ENCODE results near the gene ZNF606. TPM values are rescaled to one million over a fixed set of nuclear protein-coding genes. Genes with fewer than 3 reads are reported as not detected.

Gene ZNF606
- polyA plus RNA-seq (2011; rRNA removed) (4.8 and 5.1 TPM in 2 replicates), polyA plus RNA-seq (2017; fragmentation: RNase III; extraction: RNeasy Plus Mini Kit Qiagen cat#74134 plus additional on column Dnase treatment) (4.5 to 5.1 TPM (median 4.5 TPM) in 3 replicates), polyA minus RNA-seq (2011; rRNA and poly(A)+ RNA removed) (4.8 and 8.4 TPM in 2 replicates)
- polyA plus RNA-seq (2012; cell fraction: cytosol; rRNA removed), result 2.7 and 3.2 TPM in 2 replicates
- 6.2 and 8.9 TPM in 2 replicates for polyA plus RNA-seq (2012; cell fraction: nucleus; rRNA removed)

DNA sequence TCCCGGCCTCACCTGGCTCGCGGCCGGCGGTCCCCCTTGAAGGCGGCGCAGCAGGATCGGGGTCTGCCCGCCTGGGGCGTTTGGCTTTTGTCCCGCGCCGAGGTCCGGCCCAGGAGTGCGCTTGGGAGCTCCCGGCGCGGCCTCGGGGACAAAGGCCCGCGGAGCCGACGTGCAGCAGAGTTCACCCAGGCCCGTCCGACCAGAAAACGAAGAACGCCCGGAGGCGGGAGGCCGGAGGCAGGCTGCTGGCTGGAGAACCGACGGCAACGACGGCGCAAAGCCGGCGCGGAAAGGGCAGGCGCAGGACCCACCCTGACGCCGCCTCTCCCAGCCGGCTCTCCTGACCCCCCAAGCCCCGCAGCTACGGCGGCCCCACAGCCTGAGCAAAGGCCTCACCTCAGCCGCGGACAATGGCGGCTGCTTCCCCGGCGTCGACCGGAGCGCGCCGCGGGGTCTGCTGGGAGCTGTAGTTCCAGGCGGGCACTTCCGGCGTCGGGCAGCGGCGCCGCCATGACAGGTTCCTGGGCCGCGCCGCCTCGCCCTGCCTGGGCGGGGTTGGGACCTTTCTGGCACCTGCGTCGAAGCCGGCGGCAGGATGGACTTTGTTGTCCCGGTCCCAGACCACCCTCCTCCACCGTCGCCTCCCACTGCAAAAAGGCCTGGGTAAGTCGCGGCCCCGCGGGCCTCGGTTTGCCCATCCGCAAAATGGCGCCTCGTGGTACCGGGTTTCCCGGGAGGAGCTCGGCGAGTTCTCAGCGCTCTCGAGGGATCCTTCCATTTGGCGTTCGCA is at the start of gene ZNF606:
Gene ZNF606 (minus strand): TSS at position 437 of the 790 bp plus-strand sequence. CDS start 1,501 bp downstream, outside the sequence.
- ChIA-PET CTCF (interaction anchor here (0.5 to 4.9 kb wide), 3 partner anchors 16 to 1591 kb away, joined by 3 to 17 read pairs (median 3); no protein-coding TSS in a partner anchor), POLR2A (interaction anchor here (0.6 to 2.6 kb wide), 12 partner anchors 15 to 568 kb away, joined by 3 to 12 read pairs (median 3); partner anchors contain the start of genes ZNF211, ZNF256, ZNF274 and ZNF416)
- ATAC-seq (peak; percentile 99 to 100), DNase-seq (ENCODE audit: low read depth in 1 of 2, low spot score in 1 of 2) (peak; percentile 87 to 95), FAIRE-seq (no peak)
- Histone ChIP-seq H3K27ac (peak within 1 kb of the TSS; percentile 80 to 93), H3K9me3 (peaks cover 95% of the 10 kb centered on the region), H3K4me1 (no peaks in the 10 kb centered on the region), H3K4me3 (peak within 1 kb of the TSS; percentile 71), H3K4me2 (peak within 1 kb of the TSS; percentile 61)
- WGBS (ENCODE audit: missing lambda C conversion rate), result 8% methylated on average over 21 of the region's 91 CpGs
- no peak for TF ChIP-seq ZC3H11A (IDR thresholded peaks at IDR 0.05)
- no peak for TF ChIP-seq ZSCAN20 (CRISPR knock-in tag; IDR thresholded peaks at IDR 0.05)
- TF ChIP-seq TFCP2L1 (CRISPR knock-in tag; IDR thresholded peaks at IDR 0.05), result peak; percentile 62
- TF ChIP-seq POLR2A (IDR thresholded peaks at IDR 0.05; ENCODE audit: low read length), result peak; percentile 31; the same call in 1 of the 2 replicates
- TF ChIP-seq, protein P1, sequence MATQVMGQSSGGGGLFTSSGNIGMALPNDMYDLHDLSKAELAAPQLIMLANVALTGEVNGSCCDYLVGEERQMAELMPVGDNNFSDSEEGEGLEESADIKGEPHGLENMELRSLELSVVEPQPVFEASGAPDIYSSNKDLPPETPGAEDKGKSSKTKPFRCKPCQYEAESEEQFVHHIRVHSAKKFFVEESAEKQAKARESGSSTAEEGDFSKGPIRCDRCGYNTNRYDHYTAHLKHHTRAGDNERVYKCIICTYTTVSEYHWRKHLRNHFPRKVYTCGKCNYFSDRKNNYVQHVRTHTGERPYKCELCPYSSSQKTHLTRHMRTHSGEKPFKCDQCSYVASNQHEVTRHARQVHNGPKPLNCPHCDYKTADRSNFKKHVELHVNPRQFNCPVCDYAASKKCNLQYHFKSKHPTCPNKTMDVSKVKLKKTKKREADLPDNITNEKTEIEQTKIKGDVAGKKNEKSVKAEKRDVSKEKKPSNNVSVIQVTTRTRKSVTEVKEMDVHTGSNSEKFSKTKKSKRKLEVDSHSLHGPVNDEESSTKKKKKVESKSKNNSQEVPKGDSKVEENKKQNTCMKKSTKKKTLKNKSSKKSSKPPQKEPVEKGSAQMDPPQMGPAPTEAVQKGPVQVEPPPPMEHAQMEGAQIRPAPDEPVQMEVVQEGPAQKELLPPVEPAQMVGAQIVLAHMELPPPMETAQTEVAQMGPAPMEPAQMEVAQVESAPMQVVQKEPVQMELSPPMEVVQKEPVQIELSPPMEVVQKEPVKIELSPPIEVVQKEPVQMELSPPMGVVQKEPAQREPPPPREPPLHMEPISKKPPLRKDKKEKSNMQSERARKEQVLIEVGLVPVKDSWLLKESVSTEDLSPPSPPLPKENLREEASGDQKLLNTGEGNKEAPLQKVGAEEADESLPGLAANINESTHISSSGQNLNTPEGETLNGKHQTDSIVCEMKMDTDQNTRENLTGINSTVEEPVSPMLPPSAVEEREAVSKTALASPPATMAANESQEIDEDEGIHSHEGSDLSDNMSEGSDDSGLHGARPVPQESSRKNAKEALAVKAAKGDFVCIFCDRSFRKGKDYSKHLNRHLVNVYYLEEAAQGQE (IDR thresholded peaks at IDR 0.05), result no peak
- TF ChIP-seq GATA3 (IDR thresholded peaks at IDR 0.05; ENCODE audit: borderline replicate concordance), result no peak
- peak; percentile 98 for TF ChIP-seq KDM1A (IDR thresholded peaks at IDR 0.05; ENCODE audit: low read depth)
- TF ChIP-seq BHLHE40 (IDR thresholded peaks at IDR 0.05; ENCODE audit: low read depth, low read length), result no peak
- peak; percentile 88 for TF ChIP-seq PHF8 (IDR thresholded peaks at IDR 0.05; ENCODE audit: borderline replicate concordance, low read depth)
- TF ChIP-seq CHD4 (IDR thresholded peaks at IDR 0.05; ENCODE audit: borderline replicate concordance), result peak; percentile 73; the same call in 1 of the 2 replicates
- TF ChIP-seq HOXB13 (CRISPR knock-in tag; IDR thresholded peaks at IDR 0.05; ENCODE audit: low read depth), result no peak; the same call in 1 of the 2 replicates
- no peak for TF ChIP-seq RFX5 (IDR thresholded peaks at IDR 0.05)
- no peak for TF ChIP-seq EP300 (IDR thresholded peaks at IDR 0.05)
- TF ChIP-seq, protein P2, sequence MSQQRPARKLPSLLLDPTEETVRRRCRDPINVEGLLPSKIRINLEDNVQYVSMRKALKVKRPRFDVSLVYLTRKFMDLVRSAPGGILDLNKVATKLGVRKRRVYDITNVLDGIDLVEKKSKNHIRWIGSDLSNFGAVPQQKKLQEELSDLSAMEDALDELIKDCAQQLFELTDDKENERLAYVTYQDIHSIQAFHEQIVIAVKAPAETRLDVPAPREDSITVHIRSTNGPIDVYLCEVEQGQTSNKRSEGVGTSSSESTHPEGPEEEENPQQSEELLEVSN (IDR thresholded peaks at IDR 0.05; ENCODE audit: borderline replicate concordance, low read depth), result peak; percentile 91; the same call in 1 of the 2 replicates
- TF ChIP-seq, protein P3, sequence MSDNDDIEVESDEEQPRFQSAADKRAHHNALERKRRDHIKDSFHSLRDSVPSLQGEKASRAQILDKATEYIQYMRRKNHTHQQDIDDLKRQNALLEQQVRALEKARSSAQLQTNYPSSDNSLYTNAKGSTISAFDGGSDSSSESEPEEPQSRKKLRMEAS (IDR thresholded peaks at IDR 0.05), result peak; percentile 86
- no peak for TF ChIP-seq SREBF2 (IDR thresholded peaks at IDR 0.05)
- no peak for TF ChIP-seq CBX2 (IDR thresholded peaks at IDR 0.05; ENCODE audit: borderline replicate concordance, low read depth)
- no peak for TF ChIP-seq NR3C1 (IDR thresholded peaks at IDR 0.05)
- TF ChIP-seq, protein P4, sequence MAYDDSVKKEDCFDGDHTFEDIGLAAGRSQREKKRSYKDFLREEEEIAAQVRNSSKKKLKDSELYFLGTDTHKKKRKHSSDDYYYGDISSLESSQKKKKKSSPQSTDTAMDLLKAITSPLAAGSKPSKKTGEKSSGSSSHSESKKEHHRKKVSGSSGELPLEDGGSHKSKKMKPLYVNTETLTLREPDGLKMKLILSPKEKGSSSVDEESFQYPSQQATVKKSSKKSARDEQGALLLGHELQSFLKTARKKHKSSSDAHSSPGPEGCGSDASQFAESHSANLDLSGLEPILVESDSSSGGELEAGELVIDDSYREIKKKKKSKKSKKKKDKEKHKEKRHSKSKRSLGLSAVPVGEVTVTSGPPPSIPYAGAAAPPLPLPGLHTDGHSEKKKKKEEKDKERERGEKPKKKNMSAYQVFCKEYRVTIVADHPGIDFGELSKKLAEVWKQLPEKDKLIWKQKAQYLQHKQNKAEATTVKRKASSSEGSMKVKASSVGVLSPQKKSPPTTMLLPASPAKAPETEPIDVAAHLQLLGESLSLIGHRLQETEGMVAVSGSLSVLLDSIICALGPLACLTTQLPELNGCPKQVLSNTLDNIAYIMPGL (CRISPR knock-in tag; IDR thresholded peaks at IDR 0.05; ENCODE audit: borderline replicate concordance), result peak; percentile 16; the same call in 1 of the 2 replicates
- TF ChIP-seq, protein P5, sequence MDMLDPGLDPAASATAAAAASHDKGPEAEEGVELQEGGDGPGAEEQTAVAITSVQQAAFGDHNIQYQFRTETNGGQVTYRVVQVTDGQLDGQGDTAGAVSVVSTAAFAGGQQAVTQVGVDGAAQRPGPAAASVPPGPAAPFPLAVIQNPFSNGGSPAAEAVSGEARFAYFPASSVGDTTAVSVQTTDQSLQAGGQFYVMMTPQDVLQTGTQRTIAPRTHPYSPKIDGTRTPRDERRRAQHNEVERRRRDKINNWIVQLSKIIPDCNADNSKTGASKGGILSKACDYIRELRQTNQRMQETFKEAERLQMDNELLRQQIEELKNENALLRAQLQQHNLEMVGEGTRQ (IDR thresholded peaks at IDR 0.05), result no peak
- no peak for TF ChIP-seq KDM5A (IDR thresholded peaks at IDR 0.05)
- no peak for TF ChIP-seq HEYL (CRISPR knock-in tag; IDR thresholded peaks at IDR 0.05)
- TF ChIP-seq EHF (CRISPR knock-in tag; IDR thresholded peaks at IDR 0.05), result 0 out of 2 replicates have a peak, but pooled peaks have one; percentile 49
- TF ChIP-seq, protein P6, sequence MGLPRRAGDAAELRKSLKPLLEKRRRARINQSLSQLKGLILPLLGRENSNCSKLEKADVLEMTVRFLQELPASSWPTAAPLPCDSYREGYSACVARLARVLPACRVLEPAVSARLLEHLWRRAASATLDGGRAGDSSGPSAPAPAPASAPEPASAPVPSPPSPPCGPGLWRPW (IDR thresholded peaks at IDR 0.05), result no peak
- TF ChIP-seq JUN (IDR thresholded peaks at IDR 0.05), result peak in 1 of 2 experiments; percentile 87; a peak in 3 of 5 replicates
- no peak for TF ChIP-seq MYC (IDR thresholded peaks at IDR 0.05; ENCODE audit: borderline replicate concordance, low read length)
- TF ChIP-seq, protein P7, sequence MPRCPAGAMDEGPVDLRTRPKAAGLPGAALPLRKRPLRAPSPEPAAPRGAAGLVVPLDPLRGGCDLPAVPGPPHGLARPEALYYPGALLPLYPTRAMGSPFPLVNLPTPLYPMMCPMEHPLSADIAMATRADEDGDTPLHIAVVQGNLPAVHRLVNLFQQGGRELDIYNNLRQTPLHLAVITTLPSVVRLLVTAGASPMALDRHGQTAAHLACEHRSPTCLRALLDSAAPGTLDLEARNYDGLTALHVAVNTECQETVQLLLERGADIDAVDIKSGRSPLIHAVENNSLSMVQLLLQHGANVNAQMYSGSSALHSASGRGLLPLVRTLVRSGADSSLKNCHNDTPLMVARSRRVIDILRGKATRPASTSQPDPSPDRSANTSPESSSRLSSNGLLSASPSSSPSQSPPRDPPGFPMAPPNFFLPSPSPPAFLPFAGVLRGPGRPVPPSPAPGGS (IDR thresholded peaks at IDR 0.05), result 0 out of 3 replicates have a peak, but pooled peaks have one; percentile 27
- peak; percentile 92 for TF ChIP-seq HDAC2 (IDR thresholded peaks at IDR 0.05)
- TF ChIP-seq, protein P8, sequence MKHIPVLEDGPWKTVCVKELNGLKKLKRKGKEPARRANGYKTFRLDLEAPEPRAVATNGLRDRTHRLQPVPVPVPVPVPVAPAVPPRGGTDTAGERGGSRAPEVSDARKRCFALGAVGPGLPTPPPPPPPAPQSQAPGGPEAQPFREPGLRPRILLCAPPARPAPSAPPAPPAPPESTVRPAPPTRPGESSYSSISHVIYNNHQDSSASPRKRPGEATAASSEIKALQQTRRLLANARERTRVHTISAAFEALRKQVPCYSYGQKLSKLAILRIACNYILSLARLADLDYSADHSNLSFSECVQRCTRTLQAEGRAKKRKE (CRISPR knock-in tag; IDR thresholded peaks at IDR 0.05; ENCODE audit: low read depth), result 0 out of 2 replicates have a peak, but pooled peaks have one; percentile 43

Data from A549 (cell line).